Liver (tissue), 3 donors: ENCODE results near the gene CCN5.

Experiments
- EGR1 ChIP-seq, 2 donors: IDR thresholded peaks; 2 replicates each; pipeline ENCODE4 v1.6.1; 2016 to 2018; ENCODE audit warnings: antibody characterized with exemption in 2 of 2, low read depth in 2 of 2
- FOXA1 ChIP-seq: IDR thresholded peaks from 2 replicates; pipeline ENCODE4 v1.6.1; 2016; ENCODE audit warnings: antibody characterized with exemption
- FOXA2 ChIP-seq: IDR thresholded peaks from 2 replicates; pipeline ENCODE4 v1.6.1; 2016; ENCODE audit warnings: antibody characterized with exemption
- HNF4A ChIP-seq, 2 donors: conservative IDR thresholded peaks; 2 replicates each; pipeline ENCODE4 v1.6.1; 2016; ENCODE audit warnings: antibody characterized with exemption in 2 of 2, mild to moderate bottlenecking in 2 of 2
- JUND ChIP-seq, 2 donors: IDR thresholded peaks; 2 replicates each; pipeline ENCODE4 v1.6.1; 2016; ENCODE audit warnings: antibody characterized with exemption in 2 of 2
- RAD21 ChIP-seq, 2 donors: IDR thresholded peaks; 2 replicates each; pipeline ENCODE4 v1.6.1; 2016; ENCODE audit warnings: antibody characterized with exemption in 2 of 2, mild to moderate bottlenecking in 2 of 2
- SP1 ChIP-seq: IDR thresholded peaks from 2 replicates; pipeline ENCODE4 v1.6.1; 2018; ENCODE audit warnings: antibody characterized with exemption, mild to moderate bottlenecking
- TAF1 ChIP-seq: conservative IDR thresholded peaks from 2 replicates; pipeline ENCODE4 v1.6.1; 2016; ENCODE audit warnings: antibody characterized with exemption, mild to moderate bottlenecking
- TF ChIP-seq, protein P1 (sequence below): fragments of 150-350 bp; IDR thresholded peaks from 2 replicates; pipeline ENCODE4 v1.5.1; 2017; ENCODE audit warnings: improper control_type of control experiment, low read depth, low read length; ENCODE audit not compliant: missing input control
- TF ChIP-seq, protein P2 (sequence below): IDR thresholded peaks from 2 replicates; pipeline ENCODE4 v1.6.1; 2016; ENCODE audit warnings: antibody characterized with exemption
- TF ChIP-seq, protein P3 (sequence below): IDR thresholded peaks from 2 replicates; pipeline ENCODE4 v1.6.1; 2016; ENCODE audit warnings: antibody characterized with exemption, mild to moderate bottlenecking
- TF ChIP-seq, protein P4 (sequence below): IDR thresholded peaks from 2 replicates; pipeline ENCODE4 v1.6.1; 2016; ENCODE audit warnings: antibody characterized with exemption
- TF ChIP-seq, protein P5 (sequence below): IDR thresholded peaks from 2 replicates; pipeline ENCODE4 v1.6.1; 2016; ENCODE audit warnings: antibody characterized with exemption
- donor health status: healthy.
- donor health status: healthy.

DNA sequence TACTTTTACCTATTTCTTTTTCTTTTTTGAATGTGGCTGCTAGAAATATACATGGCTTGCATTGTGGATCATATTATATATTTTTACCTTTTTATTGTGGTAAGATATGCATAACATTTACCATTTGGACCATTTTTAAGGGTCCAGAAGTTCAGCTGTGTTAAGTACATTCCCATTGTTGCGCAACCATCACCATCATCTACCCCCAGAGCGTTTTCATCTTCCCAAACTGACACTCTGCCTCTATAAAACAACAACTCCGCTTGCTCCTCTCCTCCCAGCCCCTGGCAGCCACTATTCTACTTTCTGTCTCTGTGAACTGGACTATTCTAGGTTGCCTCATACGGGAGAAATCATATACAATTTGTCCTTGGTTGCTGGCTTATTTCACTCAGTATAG lies 28.2 kb upstream of the CCN5 start:
- TF ChIP-seq TAF1 (no peak), JUND (IDR thresholded peaks at IDR 0.05) (no peak), HNF4A (conservative IDR thresholded peaks at IDR 0.05) (no peak), FOXA1 (no peak), EGR1 (IDR thresholded peaks at IDR 0.05; ENCODE audit: low read depth in 2 of 2) (no peak), SP1 (no peak), RAD21 (IDR thresholded peaks at IDR 0.05) (no peak), FOXA2 (no peak)
- TF ChIP-seq, protein P1, sequence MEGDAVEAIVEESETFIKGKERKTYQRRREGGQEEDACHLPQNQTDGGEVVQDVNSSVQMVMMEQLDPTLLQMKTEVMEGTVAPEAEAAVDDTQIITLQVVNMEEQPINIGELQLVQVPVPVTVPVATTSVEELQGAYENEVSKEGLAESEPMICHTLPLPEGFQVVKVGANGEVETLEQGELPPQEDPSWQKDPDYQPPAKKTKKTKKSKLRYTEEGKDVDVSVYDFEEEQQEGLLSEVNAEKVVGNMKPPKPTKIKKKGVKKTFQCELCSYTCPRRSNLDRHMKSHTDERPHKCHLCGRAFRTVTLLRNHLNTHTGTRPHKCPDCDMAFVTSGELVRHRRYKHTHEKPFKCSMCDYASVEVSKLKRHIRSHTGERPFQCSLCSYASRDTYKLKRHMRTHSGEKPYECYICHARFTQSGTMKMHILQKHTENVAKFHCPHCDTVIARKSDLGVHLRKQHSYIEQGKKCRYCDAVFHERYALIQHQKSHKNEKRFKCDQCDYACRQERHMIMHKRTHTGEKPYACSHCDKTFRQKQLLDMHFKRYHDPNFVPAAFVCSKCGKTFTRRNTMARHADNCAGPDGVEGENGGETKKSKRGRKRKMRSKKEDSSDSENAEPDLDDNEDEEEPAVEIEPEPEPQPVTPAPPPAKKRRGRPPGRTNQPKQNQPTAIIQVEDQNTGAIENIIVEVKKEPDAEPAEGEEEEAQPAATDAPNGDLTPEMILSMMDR: no peak
- TF ChIP-seq, protein P2, sequence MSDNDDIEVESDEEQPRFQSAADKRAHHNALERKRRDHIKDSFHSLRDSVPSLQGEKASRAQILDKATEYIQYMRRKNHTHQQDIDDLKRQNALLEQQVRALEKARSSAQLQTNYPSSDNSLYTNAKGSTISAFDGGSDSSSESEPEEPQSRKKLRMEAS: no peak
- TF ChIP-seq, protein P3, sequence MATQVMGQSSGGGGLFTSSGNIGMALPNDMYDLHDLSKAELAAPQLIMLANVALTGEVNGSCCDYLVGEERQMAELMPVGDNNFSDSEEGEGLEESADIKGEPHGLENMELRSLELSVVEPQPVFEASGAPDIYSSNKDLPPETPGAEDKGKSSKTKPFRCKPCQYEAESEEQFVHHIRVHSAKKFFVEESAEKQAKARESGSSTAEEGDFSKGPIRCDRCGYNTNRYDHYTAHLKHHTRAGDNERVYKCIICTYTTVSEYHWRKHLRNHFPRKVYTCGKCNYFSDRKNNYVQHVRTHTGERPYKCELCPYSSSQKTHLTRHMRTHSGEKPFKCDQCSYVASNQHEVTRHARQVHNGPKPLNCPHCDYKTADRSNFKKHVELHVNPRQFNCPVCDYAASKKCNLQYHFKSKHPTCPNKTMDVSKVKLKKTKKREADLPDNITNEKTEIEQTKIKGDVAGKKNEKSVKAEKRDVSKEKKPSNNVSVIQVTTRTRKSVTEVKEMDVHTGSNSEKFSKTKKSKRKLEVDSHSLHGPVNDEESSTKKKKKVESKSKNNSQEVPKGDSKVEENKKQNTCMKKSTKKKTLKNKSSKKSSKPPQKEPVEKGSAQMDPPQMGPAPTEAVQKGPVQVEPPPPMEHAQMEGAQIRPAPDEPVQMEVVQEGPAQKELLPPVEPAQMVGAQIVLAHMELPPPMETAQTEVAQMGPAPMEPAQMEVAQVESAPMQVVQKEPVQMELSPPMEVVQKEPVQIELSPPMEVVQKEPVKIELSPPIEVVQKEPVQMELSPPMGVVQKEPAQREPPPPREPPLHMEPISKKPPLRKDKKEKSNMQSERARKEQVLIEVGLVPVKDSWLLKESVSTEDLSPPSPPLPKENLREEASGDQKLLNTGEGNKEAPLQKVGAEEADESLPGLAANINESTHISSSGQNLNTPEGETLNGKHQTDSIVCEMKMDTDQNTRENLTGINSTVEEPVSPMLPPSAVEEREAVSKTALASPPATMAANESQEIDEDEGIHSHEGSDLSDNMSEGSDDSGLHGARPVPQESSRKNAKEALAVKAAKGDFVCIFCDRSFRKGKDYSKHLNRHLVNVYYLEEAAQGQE: no peak
- TF ChIP-seq, protein P4, sequence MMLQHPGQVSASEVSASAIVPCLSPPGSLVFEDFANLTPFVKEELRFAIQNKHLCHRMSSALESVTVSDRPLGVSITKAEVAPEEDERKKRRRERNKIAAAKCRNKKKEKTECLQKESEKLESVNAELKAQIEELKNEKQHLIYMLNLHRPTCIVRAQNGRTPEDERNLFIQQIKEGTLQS: no peak
- TF ChIP-seq, protein P5, sequence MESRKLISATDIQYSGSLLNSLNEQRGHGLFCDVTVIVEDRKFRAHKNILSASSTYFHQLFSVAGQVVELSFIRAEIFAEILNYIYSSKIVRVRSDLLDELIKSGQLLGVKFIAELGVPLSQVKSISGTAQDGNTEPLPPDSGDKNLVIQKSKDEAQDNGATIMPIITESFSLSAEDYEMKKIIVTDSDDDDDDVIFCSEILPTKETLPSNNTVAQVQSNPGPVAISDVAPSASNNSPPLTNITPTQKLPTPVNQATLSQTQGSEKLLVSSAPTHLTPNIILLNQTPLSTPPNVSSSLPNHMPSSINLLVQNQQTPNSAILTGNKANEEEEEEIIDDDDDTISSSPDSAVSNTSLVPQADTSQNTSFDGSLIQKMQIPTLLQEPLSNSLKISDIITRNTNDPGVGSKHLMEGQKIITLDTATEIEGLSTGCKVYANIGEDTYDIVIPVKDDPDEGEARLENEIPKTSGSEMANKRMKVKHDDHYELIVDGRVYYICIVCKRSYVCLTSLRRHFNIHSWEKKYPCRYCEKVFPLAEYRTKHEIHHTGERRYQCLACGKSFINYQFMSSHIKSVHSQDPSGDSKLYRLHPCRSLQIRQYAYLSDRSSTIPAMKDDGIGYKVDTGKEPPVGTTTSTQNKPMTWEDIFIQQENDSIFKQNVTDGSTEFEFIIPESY: no peak
